GM12878 (cell line): Measurements from ENCODE around the gene AMBP. TPM values are rescaled to one million over a fixed set of nuclear protein-coding genes. Genes with fewer than 3 reads are reported as not detected.

ENCODE experiments used
- ATAC-seq: fragments of 200-7000 bp; cut with Tn5 transposase; 3 replicates; pipeline ENCODE4 v1.9.1; 2020; ENCODE audit warnings: mild to moderate bottlenecking, moderate library complexity
- BruUV-seq: library from RNA; stranded (reverse); fragments of 400-500 nt; replicated peaks from 2 replicates; lab custom pipeline; 2021; lab: Mats Ljungman, UMichigan
- CTCF ChIA-PET: fragments of 300-600 bp; sonication (Branson Sonifier 250); formaldehyde crosslinking; extraction: SDS; loops from one replicate; lab custom pipeline; 2021; ENCODE audit warnings: inconsistent platforms; lab: Yijun Ruan, JAX
- POLR2A ChIA-PET: fragments of 350-600 bp; formaldehyde crosslinking; extraction: SDS; loops from one replicate; lab custom pipeline; 2021; ENCODE audit warnings: inconsistent platforms; lab: Charles Lee
- RAD21 ChIA-PET: fragments of 300-600 bp; sonication (Branson Sonifier 250); formaldehyde crosslinking; loops from one replicate; lab custom pipeline; 2023; ENCODE audit warnings: antibody characterized with exemption; ENCODE audit not compliant: unreplicated experiment; lab: Charles Lee
- SMC1A ChIA-PET: fragments of 300-600 bp; sonication (Branson Sonifier 250); formaldehyde crosslinking; loops from one replicate; lab custom pipeline; 2023; ENCODE audit not compliant: unreplicated experiment, uncharacterized antibody; lab: Charles Lee
- DNase-seq: peaks from one replicate; pipeline ENCODE4 v3.0.0-alpha.2; 2011; ENCODE audit warnings: low read depth, low spot score
- FAIRE-seq: peaks from 3 replicates; lab custom pipeline; 2011; peaks lifted over from hg19 to GRCh38; lab: Jason Lieb, UNC
- H2AFZ ChIP-seq: 2 replicates; pipeline ENCODE4 v1.6.0; 2011; ENCODE audit warnings: low read depth, low read length, control low read depth; ENCODE audit not compliant: control insufficient read depth
- H3K27ac ChIP-seq: 2 replicates; pipeline ENCODE4 v1.5.1; 2011; ENCODE audit warnings: control low read depth; ENCODE audit not compliant: control insufficient read depth, insufficient read depth
- H3K27me3 ChIP-seq, 2 experiments: replicated peaks in 1 of 2; 2 replicates each; pipeline versions ENCODE4 v1.6.0 to v1.6.1; 2011; ENCODE audit warnings: low read length in 1 of 2; ENCODE audit not compliant: control insufficient read depth in 2 of 2, insufficient read depth in 2 of 2
- H3K36me3 ChIP-seq, 2 experiments: 2 replicates each; pipeline ENCODE4 v1.5.1; 2011; ENCODE audit warnings: low read length in 1 of 2; ENCODE audit not compliant: control insufficient read depth in 2 of 2, insufficient read depth in 2 of 2
- H3K4me1 ChIP-seq: 2 replicates; pipeline ENCODE4 v1.6.1; 2011; ENCODE audit warnings: mild to moderate bottlenecking, low read length, moderate library complexity, mixed read lengths; ENCODE audit not compliant: control insufficient read depth, insufficient read depth
- H3K4me2 ChIP-seq: 2 replicates; pipeline ENCODE4 v1.6.0; 2011; ENCODE audit warnings: control low read depth; ENCODE audit not compliant: control insufficient read depth, insufficient read depth
- H3K4me3 ChIP-seq: fragments of 200-600 bp; sonication (generic); 2 replicates; pipeline ENCODE4 v1.5.1; 2016
- H3K79me2 ChIP-seq: 2 replicates; pipeline ENCODE4 v1.6.0; 2011; ENCODE audit warnings: low read length; ENCODE audit not compliant: control insufficient read depth, insufficient read depth
- H3K9ac ChIP-seq: 2 replicates; pipeline ENCODE4 v1.8.0; 2011; ENCODE audit warnings: low read length, control low read depth, mixed read lengths; ENCODE audit not compliant: control insufficient read depth, insufficient read depth
- H3K9me3 ChIP-seq: replicated peaks from 3 replicates; pipeline ENCODE4 v1.5.1; 2011; ENCODE audit warnings: mild to moderate bottlenecking, low read length; ENCODE audit not compliant: control insufficient read depth, insufficient read depth
- H4K20me1 ChIP-seq: 2 replicates; pipeline ENCODE4 v1.6.0; 2011; ENCODE audit not compliant: control insufficient read depth, insufficient read depth
- ASH2L ChIP-seq: fragments of 300-600, 200-600 bp; sonication (generic); IDR thresholded peaks from 2 replicates; pipeline ENCODE4 v1.6.1; 2017; ENCODE audit warnings: low read depth, mild to moderate bottlenecking, borderline replicate concordance
- BCL11A ChIP-seq: IDR thresholded peaks from 2 replicates; pipeline ENCODE4 v1.6.1; 2011; ENCODE audit warnings: low read depth, low read length
- CREM ChIP-seq: IDR thresholded peaks from 2 replicates; pipeline ENCODE4 v1.6.1; 2014; ENCODE audit warnings: antibody characterized with exemption, low read depth
- FOXK2 ChIP-seq: fragments of 450-650 bp; IDR thresholded peaks from 2 replicates; pipeline ENCODE4 v1.6.1; 2017; ENCODE audit warnings: mild to moderate bottlenecking, moderate library complexity
- HCFC1 ChIP-seq: fragments of 150-350 bp; IDR thresholded peaks from 2 replicates; pipeline ENCODE4 v1.6.1; 2014; ENCODE audit warnings: low read length
- KDM1A ChIP-seq: fragments of 200-600 bp; sonication (generic); IDR thresholded peaks from 2 replicates; pipeline ENCODE4 v1.6.1; 2016; ENCODE audit warnings: borderline replicate concordance
- NFYA ChIP-seq: IDR thresholded peaks from 2 replicates; pipeline ENCODE4 v1.6.1; 2011; ENCODE audit warnings: low read depth, mild to moderate bottlenecking, low read length, improper control_type of control experiment, borderline replicate concordance
- POU2F2 ChIP-seq: IDR thresholded peaks from 3 replicates; pipeline ENCODE4 v1.6.1; 2011; ENCODE audit warnings: low read depth, mild to moderate bottlenecking, low read length, borderline replicate concordance
- TARDBP ChIP-seq: IDR thresholded peaks from 2 replicates; pipeline ENCODE4 v1.6.1; 2016; ENCODE audit warnings: borderline replicate concordance
- WRNIP1 ChIP-seq: IDR thresholded peaks from 2 replicates; pipeline ENCODE4 v1.6.1; 2011; ENCODE audit warnings: low read depth, low read length, improper control_type of control experiment, borderline replicate concordance
- ZBTB4 ChIP-seq: fragments of 450-650 bp; formaldehyde crosslinking; IDR thresholded peaks from 2 replicates; pipeline ENCODE4 v1.4.0; 2022; ENCODE audit warnings: mild to moderate bottlenecking, moderate library complexity
- WGBS: methylation state at CpG from one replicate; pipeline ENCODE4 v1.1.6; 2016; ENCODE audit warnings: low lambda C conversion rate; ENCODE audit not compliant: insufficient replicate concordance, insufficient coverage; ENCODE audit errors: missing lambda C conversion rate; 5-methylcytosine and 5-hydroxymethylcytosine counted together
- in situ Hi-C: fragments of 300-500 bp; cut with MboI; formaldehyde crosslinking; loops from 9 replicates; pipeline ENCODE4 v1.14.3; 2018; ENCODE audit warnings: mixed read lengths
- intact Hi-C: fragments of 100-400 bp; cut with micrococcal nuclease; formaldehyde crosslinking; loops from one replicate; pipeline ENCODE4 v1.14.2; 2022; ENCODE audit not compliant: unreplicated experiment
- polyA plus RNA-seq, 11 experiments: library from polyadenylated mRNA; depleted of rRNA in 4 of 11; unstranded in 6 of 11; stranded (reverse) in 5 of 11; fragments of >200 nt; fragmentation: Nextera tagmentation in 4 of 11; fragmentation: Illumina TruSeq in 1 of 11; extraction: Ambion mirVana in 4 of 11; extraction: Trizol in 1 of 11; gene quantifications; 1 replicate in 1 of 11; 2 replicates in 10 of 11; pipeline versions ENCODE4 v1.2.1 to v1.2.3, GENCODE V29; 2011 to 2016; ENCODE audit warnings: inconsistent platforms in 2 of 11, missing spikeins in 2 of 11, low read depth in 1 of 11
- total RNA-seq, 4 experiments: library from RNA; depleted of rRNA in 3 of 4; stranded (reverse); fragments of >200 nt in 3 of 4; fragmentation: Illumina TruSeq in 1 of 4; extraction: Trizol in 1 of 4; gene quantifications; 2 replicates each; pipeline versions ENCODE4 v1.2.1 to v1.2.3, GENCODE V29; 2013 to 2021

The AMBP gene
- total and polyA plus RNA-seq, 10 of the 15 experiments (the other 5 are each of a cell fraction or from before 2014, with no cell fraction given) = 0.11 to 2.3 (median 0.18) TPM; not detected in 7

GRCh38 chr9:114014044-114014443, 64.1 kb downstream of the AMBP start (continued):
- TF ChIP-seq ZBTB4 (CRISPR knock-in tag) (no peak), FOXK2 (no peak), TARDBP (no peak)

- ChIA-PET CTCF (no interaction called here), POLR2A (interaction anchor here (0.6 kb wide), 1 partner anchor 13 kb away, joined by 3 read pairs; no protein-coding TSS in a partner anchor), SMC1A (no interaction called here), RAD21 (no interaction called here)
- no peaks in the 10 kb centered on the region for H3K36me3 ChIP-seq
- no peak overlapping the region for H3K4me3 ChIP-seq
- FAIRE-seq (no peak), DNase-seq (no peak), ATAC-seq (no peak)
- TF ChIP-seq POU2F2 = no peak
- TF ChIP-seq WRNIP1 = no peak
- no peak for TF ChIP-seq BCL11A
- TF ChIP-seq CREM = no peak
- TF ChIP-seq NFYA = no peak
- TF ChIP-seq HCFC1 = no peak
- TF ChIP-seq ASH2L = no peak
- no peak for TF ChIP-seq KDM1A
- H3K4me1 ChIP-seq = no peaks in the 10 kb centered on the region
- in situ Hi-C loops = no loop called here
- WGBS = 20% methylated on average over 2 of the region's 2 CpGs
- H3K4me2 ChIP-seq = no peak overlapping the region
- BruUV-seq = no TSS peak
- no peaks in the 10 kb centered on the region; a peak in 3 of 4 replicates for H3K27me3 ChIP-seq
- no peak overlapping the region for H3K27ac ChIP-seq
- H3K9me3 ChIP-seq = no peaks in the 10 kb centered on the region
- H4K20me1 ChIP-seq = no peaks in the 10 kb centered on the region
- intact Hi-C loops = no loop called here
- H3K9ac ChIP-seq = no peak overlapping the region
- H3K79me2 ChIP-seq = no peaks in the 10 kb centered on the region
- no peak overlapping the region for H2AFZ ChIP-seq
Measured at GRCh38 chr9:114012126-114012525, 66.0 kb downstream of the AMBP start.
